ENCODE measurements around the gene UBASH3A.

- TF ChIP-seq CTCF (IDR thresholded peaks at IDR 0.05) (no peak), POLR2AphosphoS5 (IDR thresholded peaks at IDR 0.05; ENCODE audit: insufficient read depth in 1 of 2, low read depth in 1 of 2) (no peak), POLR2A (IDR thresholded peaks at IDR 0.05) (no peak)
Observed at GRCh38 chr21:42475526-42476387, 72.1 kb downstream of the UBASH3A start.
